Measurements from ENCODE around the gene GPR21. TPM values are rescaled to one million over a fixed set of nuclear protein-coding genes. Genes with fewer than 3 reads are reported as not detected.

GPR21 gene
- total and polyA plus RNA-seq, 2 experiments from 2014 or later, result 0.90 TPM; not detected in 1

- Mint-ChIP-seq H3K4me1 (peaks cover 7% of the 10 kb centered on the region), H3K4me3 (no peak overlapping the region), H3K9me3 (no peaks in the 10 kb centered on the region), H3K27ac (no peak overlapping the region), H3K36me3 (ENCODE audit: low read depth) (peaks cover 3% of the 10 kb centered on the region; the same call in 2 of the 3 replicates), H3K27me3 (ENCODE audit: insufficient read depth, low read depth, poor library complexity) (no peaks in the 10 kb centered on the region)
- TF ChIP-seq NANOG (IDR thresholded peaks at IDR 0.05; ENCODE audit: borderline replicate concordance), result no peak
- TF ChIP-seq REST (IDR thresholded peaks at IDR 0.05; ENCODE audit: unreplicated experiment), result no peak
- no peak for TF ChIP-seq ZNF331 (CRISPR knock-in tag; IDR thresholded peaks at IDR 0.05; ENCODE audit: low read depth)
- no peak for TF ChIP-seq ZNF114 (CRISPR knock-in tag; IDR thresholded peaks at IDR 0.05)
- no peak for TF ChIP-seq JUNB (IDR thresholded peaks at IDR 0.05; ENCODE audit: unreplicated experiment)
- no peak for TF ChIP-seq EZH2phosphoT487 (IDR thresholded peaks at IDR 0.05; ENCODE audit: unreplicated experiment)
- TF ChIP-seq ZNF462 (CRISPR knock-in tag; IDR thresholded peaks at IDR 0.05), result no peak
- no peak for TF ChIP-seq CTCF (conservative IDR thresholded peaks at IDR 0.05; ENCODE audit: low read depth in 2 of 2)
- TF ChIP-seq CREB1 (CRISPR knock-in tag; IDR thresholded peaks at IDR 0.05; ENCODE audit: low read depth), result no peak
- TF ChIP-seq POLR2AphosphoS5 (IDR thresholded peaks at IDR 0.05; ENCODE audit: low read depth), result no peak
- TF ChIP-seq STAT1 (IDR thresholded peaks at IDR 0.05; ENCODE audit: unreplicated experiment), result no peak
- no peak for TF ChIP-seq ETS1 (IDR thresholded peaks at IDR 0.05)
- no peak for TF ChIP-seq EZH2 (IDR thresholded peaks at IDR 0.05; ENCODE audit: low read depth, unreplicated experiment)
- H3K9me2 ChIP-seq (ENCODE audit: insufficient read depth), result no peaks in the 10 kb centered on the region
- ATAC-seq (no peak), DNase-seq (ENCODE audit: low spot score) (no peak)
- no peaks in the 10 kb centered on the region for H3K27me3 ChIP-seq (ENCODE audit: insufficient read depth)
- no peaks in the 10 kb centered on the region for H4K20me1 ChIP-seq (replicated peaks; ENCODE audit: insufficient read depth)
- no peak overlapping the region for H3K4me2 ChIP-seq
- no peak overlapping the region; the same call in 1 of the 2 replicates for H3K27ac ChIP-seq (ENCODE audit: low read depth)
- H2AFZ ChIP-seq, result no peak overlapping the region
- H3K36me3 ChIP-seq (ENCODE audit: insufficient read depth), result no peaks in the 10 kb centered on the region
- no peaks in the 10 kb centered on the region for H3K4me1 ChIP-seq (ENCODE audit: insufficient read depth)
- no peaks in the 10 kb centered on the region for H3K79me2 ChIP-seq (replicated peaks; ENCODE audit: insufficient read depth)
- H3K4me3 ChIP-seq, result no peak overlapping the region
- no peaks in the 10 kb centered on the region for H3F3A ChIP-seq (replicated peaks; ENCODE audit: low read depth)
Measured at GRCh38 chr9:123028973-123029372, 4.5 kb upstream of the GPR21 start.
